Prostate gland (tissue), 2 donors: Measurements from ENCODE around the gene ABCA10.

Experiments used
- CTCF ChIP-seq, 4 experiments: fragments of 200-600 bp in 2 of 4; fragments of 450-650 bp in 2 of 4; sonication (generic) in 2 of 4; IDR thresholded peaks; 1 replicate in 3 of 4; 2 replicates in 1 of 4; pipeline ENCODE4 v1.5.1; 2016 to 2019; ENCODE audit warnings: antibody characterized with exemption in 4 of 4, mild to moderate bottlenecking in 2 of 4, moderate library complexity in 2 of 4
- POLR2A ChIP-seq: fragments of 450-650 bp; IDR thresholded peaks from one replicate; pipeline ENCODE4 v1.6.1; 2016; ENCODE audit warnings: antibody characterized with exemption, mild to moderate bottlenecking

- TF ChIP-seq POLR2A (no peak), CTCF (IDR thresholded peaks at IDR 0.05) (no peak)
Observed at GRCh38 chr17:69105907-69106730, 122.5 kb downstream of the ABCA10 start.
